Suprapubic skin (tissue), 4 donors: Measurements from ENCODE around the gene RHAG. TPM values are rescaled to one million over a fixed set of nuclear protein-coding genes. Genes with fewer than 3 reads are reported as not detected.
"Not testable (repeated sequence)": the region's sequence is repeated elsewhere in the genome, so short reads cannot be mapped to it uniquely, and the experiment has no call there.

Experiments used
- DNase-seq, 2 donors: peaks; one replicate each; pipeline ENCODE4 v3.0.0-alpha.2; 2019; ENCODE audit warnings: low spot score in 2 of 2
- H3K27ac ChIP-seq: fragments of 200-600 bp; sonication (generic); one replicate; pipeline ENCODE4 v1.5.1; 2019
- H3K27me3 ChIP-seq: fragments of 200-600 bp; sonication (generic); one replicate; pipeline ENCODE4 v1.5.1; 2019
- H3K36me3 ChIP-seq: fragments of 200-600 bp; sonication (generic); one replicate; pipeline ENCODE4 v1.5.1; 2019
- H3K4me1 ChIP-seq: fragments of 200-600 bp; sonication (generic); one replicate; pipeline ENCODE4 v1.5.1; 2019
- H3K4me3 ChIP-seq: fragments of 200-600 bp; sonication (generic); one replicate; pipeline ENCODE4 v1.5.1; 2019; ENCODE audit warnings: mild to moderate bottlenecking
- H3K9me3 ChIP-seq: fragments of 200-600 bp; sonication (generic); one replicate; pipeline ENCODE4 v1.5.1; 2019
- CTCF ChIP-seq, 2 donors: fragments of 200-600 bp in 1 of 2; fragments of 450-650 bp in 1 of 2; sonication (generic) in 1 of 2; IDR thresholded peaks; one replicate each; pipeline ENCODE4 v1.5.1; 2016 to 2019; ENCODE audit warnings: antibody characterized with exemption in 2 of 2, mild to moderate bottlenecking in 1 of 2, moderate library complexity in 1 of 2
- EP300 ChIP-seq: sonication (generic); formaldehyde crosslinking; IDR thresholded peaks from one replicate; pipeline ENCODE4 v1.6.1; 2017; ENCODE audit warnings: antibody characterized with exemption
- POLR2A ChIP-seq, 2 donors: fragments of 450-650 bp; IDR thresholded peaks; one replicate each; pipeline ENCODE4 v1.6.1; 2017; ENCODE audit warnings: antibody characterized with exemption in 2 of 2, mild to moderate bottlenecking in 2 of 2, moderate library complexity in 2 of 2
- POLR2AphosphoS5 ChIP-seq, 3 donors: sonication (generic); formaldehyde crosslinking; IDR thresholded peaks; one replicate each; pipeline ENCODE4 v1.6.1; 2017; ENCODE audit warnings: antibody characterized with exemption in 3 of 3
- WGBS: methylation state at CpG from one replicate; pipeline ENCODE4 v1.1.5; 2018; 5-methylcytosine and 5-hydroxymethylcytosine counted together
- total RNA-seq, 4 donors: library from RNA; depleted of rRNA; stranded (reverse); fragments of >200 nt; gene quantifications; one replicate each; pipeline ENCODE4 v1.1.0, GENCODE V29; 2016

The RHAG gene
- total RNA-seq, 4 donors from 2014 or later = 0.89 TPM; not detected in 3

- H3K36me3 ChIP-seq = no peaks in the 10 kb centered on the region
- no peaks in the 10 kb centered on the region for H3K9me3 ChIP-seq
- no peak overlapping the region for H3K4me3 ChIP-seq
- no peaks in the 10 kb centered on the region for H3K4me1 ChIP-seq
- H3K27ac ChIP-seq = no peak overlapping the region
- TF ChIP-seq POLR2AphosphoS5 (IDR thresholded peaks at IDR 0.05) (no peak), CTCF (IDR thresholded peaks at IDR 0.05) (no peak), EP300 (no peak), POLR2A (IDR thresholded peaks at IDR 0.05) (no peak)
- no peaks in the 10 kb centered on the region for H3K27me3 ChIP-seq
- no peak for DNase-seq
- WGBS = 89% methylated on average over 3 of the region's 3 CpGs
Observed at GRCh38 chr6:49632727-49633126, 3.9 kb downstream of the RHAG start.

GRCh38 chr6:49629485-49630088, 7.1 kb downstream of the RHAG start:
- 91% methylated on average over 16 of the region's 36 CpGs for WGBS

GRCh38 chr6:49626811-49627210, 9.8 kb downstream of the RHAG start:
- DNase-seq = no peak
- WGBS = 100% methylated on average over 3 of the region's 3 CpGs
- Histone ChIP-seq H3K27ac (no peak overlapping the region), H3K9me3 (no peaks in the 10 kb centered on the region), H3K4me1 (no peaks in the 10 kb centered on the region), H3K36me3 (no peaks in the 10 kb centered on the region), H3K27me3 (no peaks in the 10 kb centered on the region), H3K4me3 (no peak overlapping the region)
- TF ChIP-seq EP300 (no peak), CTCF (IDR thresholded peaks at IDR 0.05) (no peak), POLR2AphosphoS5 (IDR thresholded peaks at IDR 0.05) (no peak), POLR2A (IDR thresholded peaks at IDR 0.05) (no peak)

More at GRCh38 chr6:49629485-49630088, 7.1 kb downstream of the RHAG start:
- H3K27me3 ChIP-seq, H3K4me3 ChIP-seq, H3K36me3 ChIP-seq, H3K9me3 ChIP-seq, H3K4me1 ChIP-seq, H3K27ac ChIP-seq, DNase-seq: not testable (repeated sequence)

- DNase-seq = no peak
- no peak for TF ChIP-seq CTCF (IDR thresholded peaks at IDR 0.05)
- TF ChIP-seq POLR2AphosphoS5 (IDR thresholded peaks at IDR 0.05) = no peak
- no peak for TF ChIP-seq EP300
- TF ChIP-seq POLR2A (IDR thresholded peaks at IDR 0.05) = no peak
- no peaks in the 10 kb centered on the region for H3K27me3 ChIP-seq
- no peak overlapping the region for H3K27ac ChIP-seq
- H3K36me3 ChIP-seq = no peaks in the 10 kb centered on the region
- H3K4me1 ChIP-seq = no peaks in the 10 kb centered on the region
- H3K9me3 ChIP-seq = no peaks in the 10 kb centered on the region
- no peak overlapping the region for H3K4me3 ChIP-seq
Observed at GRCh38 chr6:49618257-49618656, 18.4 kb downstream of the RHAG start.

- not testable (repeated sequence) for H3K36me3 ChIP-seq, DNase-seq, H3K4me3 ChIP-seq, H3K4me1 ChIP-seq, H3K27me3 ChIP-seq, H3K27ac ChIP-seq, H3K9me3 ChIP-seq
- WGBS = 93% methylated on average over 5 of the region's 5 CpGs
Observed at GRCh38 chr6:49614144-49614543, 22.5 kb downstream of the RHAG start.

- H3K27ac ChIP-seq = no peak overlapping the region
- 56% methylated on average over 1 of the region's 1 CpG for WGBS
- no peak overlapping the region for H3K4me3 ChIP-seq
- no peaks in the 10 kb centered on the region for H3K27me3 ChIP-seq
- H3K4me1 ChIP-seq = no peaks in the 10 kb centered on the region
- TF ChIP-seq CTCF (IDR thresholded peaks at IDR 0.05) (no peak), POLR2AphosphoS5 (IDR thresholded peaks at IDR 0.05) (no peak), POLR2A (IDR thresholded peaks at IDR 0.05) (no peak), EP300 (no peak)
- no peaks in the 10 kb centered on the region for H3K36me3 ChIP-seq
- no peak for DNase-seq
- no peaks in the 10 kb centered on the region for H3K9me3 ChIP-seq
Observed at GRCh38 chr6:49609285-49609684, 27.4 kb downstream of the RHAG start.

- not testable (repeated sequence) for H3K27ac ChIP-seq
Observed at GRCh38 chr6:49608275-49608674, 28.4 kb downstream of the RHAG start.

More at GRCh38 chr6:49608275-49608674, 28.4 kb downstream of the RHAG start:
- H3K4me3 ChIP-seq, H3K36me3 ChIP-seq, H3K27me3 ChIP-seq, H3K9me3 ChIP-seq, DNase-seq, H3K4me1 ChIP-seq: not testable (repeated sequence)
- WGBS = 80% methylated on average over 9 of the region's 9 CpGs
